NT2/D1 (cell line): ENCODE results near the gene FCGR3A.
"Not testable (repeated sequence)": the region's sequence is repeated elsewhere in the genome, so short reads cannot be mapped to it uniquely, and the experiment has no call there.

ENCODE experiments used
- YY1 ChIP-seq: IDR thresholded peaks from 2 replicates; pipeline ENCODE4 v1.6.1; 2011; ENCODE audit not compliant: insufficient read length, insufficient read depth
- ZNF274 ChIP-seq: IDR thresholded peaks from 2 replicates; pipeline ENCODE4 v1.6.1; 2011; ENCODE audit warnings: mild to moderate bottlenecking, low read depth, low read length

DNA sequence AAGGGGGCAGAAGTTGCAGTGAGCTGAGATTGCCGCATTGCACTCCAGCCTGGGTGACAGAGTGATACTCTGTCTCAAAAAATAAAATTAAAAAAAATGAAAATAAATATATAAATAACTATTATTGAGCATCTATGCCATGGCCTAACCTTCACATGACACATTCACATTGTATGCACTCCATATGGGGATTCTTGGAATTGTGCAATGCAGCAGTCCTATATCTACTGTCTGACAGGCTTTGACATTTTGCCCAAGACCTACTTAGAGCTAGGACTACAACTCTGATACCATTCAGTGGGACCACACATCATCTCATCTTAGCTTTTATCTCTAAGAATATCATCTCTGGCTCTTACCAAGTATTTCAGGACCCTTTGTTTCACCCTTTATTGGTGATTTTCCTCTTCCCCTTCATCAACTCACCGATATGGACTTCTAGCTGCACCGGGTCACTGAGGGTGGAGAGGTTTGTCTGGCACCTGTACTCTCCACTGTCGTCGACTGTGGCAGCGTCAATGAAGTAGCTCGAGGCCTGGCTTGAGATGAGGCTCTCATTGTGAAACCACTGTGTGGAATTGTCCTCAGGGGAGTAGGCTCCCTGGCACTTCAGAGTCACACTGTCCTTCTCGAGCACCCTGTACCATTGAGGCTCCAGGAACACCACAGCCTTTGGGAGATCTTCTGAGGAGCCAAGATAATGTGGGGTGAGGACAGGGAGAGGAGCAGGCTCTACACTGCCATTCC lies 1.4 kb downstream of the FCGR3A start:
- TF ChIP-seq YY1, ZNF274: not testable (repeated sequence)
